Epithelial cell of prostate (primary cell): Measurements from ENCODE around the gene DIP2C.
"Not testable (repeated sequence)": the region's sequence is repeated elsewhere in the genome, so short reads cannot be mapped to it uniquely, and the experiment has no call there.

ENCODE experiments used
- DNase-seq: peaks from one replicate; pipeline ENCODE4 v3.0.0-alpha.2; 2011; ENCODE audit warnings: low read depth, low spot score
- H3K27ac ChIP-seq: fragments of 450-650 bp; 2 replicates; pipeline ENCODE4 v1.5.1; 2017; ENCODE audit warnings: mild to moderate bottlenecking

The DIP2C gene

GRCh38 chr10:546971-547590 lies 142.4 kb downstream of the DIP2C start:
- DNase-seq, result peak; percentile 37
- peak overlapping the region; percentile 17 for H3K27ac ChIP-seq

GRCh38 chr10:546451-546850 lies 143.0 kb downstream of the DIP2C start:
- DNase-seq, result no peak

GRCh38 chr10:543862-544822 lies 145.3 kb downstream of the DIP2C start:
- no peak overlapping the region for H3K27ac ChIP-seq
- no peak for DNase-seq

More at GRCh38 chr10:546451-546850, 143.0 kb downstream of the DIP2C start:
- peak overlapping the region; percentile 17 for H3K27ac ChIP-seq

- DNase-seq, result no peak
- no peak overlapping the region for H3K27ac ChIP-seq
Measured at GRCh38 chr10:543131-543530, 146.3 kb downstream of the DIP2C start.

GRCh38 chr10:541750-542371 lies 147.6 kb downstream of the DIP2C start:
- no peak overlapping the region for H3K27ac ChIP-seq
- DNase-seq, result no peak

GRCh38 chr10:541041-541440 lies 148.4 kb downstream of the DIP2C start:
- H3K27ac ChIP-seq, result no peak overlapping the region
- no peak for DNase-seq

- H3K27ac ChIP-seq, result no peak overlapping the region
- no peak for DNase-seq
Measured at GRCh38 chr10:538895-539294, 150.6 kb downstream of the DIP2C start.

GRCh38 chr10:536935-537334 lies 152.5 kb downstream of the DIP2C start:
- no peak overlapping the region for H3K27ac ChIP-seq

GRCh38 chr10:536371-536925 lies 153.0 kb downstream of the DIP2C start:
- no peak for DNase-seq
- no peak overlapping the region for H3K27ac ChIP-seq

More at GRCh38 chr10:536935-537334, 152.5 kb downstream of the DIP2C start:
- no peak for DNase-seq

GRCh38 chr10:535952-536351 lies 153.5 kb downstream of the DIP2C start:
- H3K27ac ChIP-seq, result no peak overlapping the region
- no peak for DNase-seq

- DNase-seq, result no peak
- no peak overlapping the region for H3K27ac ChIP-seq
Measured at GRCh38 chr10:535051-535450, 154.4 kb downstream of the DIP2C start.

GRCh38 chr10:534047-534566 lies 155.4 kb downstream of the DIP2C start:
- H3K27ac ChIP-seq, result no peak overlapping the region
- no peak for DNase-seq

- no peak for DNase-seq
- no peak overlapping the region for H3K27ac ChIP-seq
Measured at GRCh38 chr10:533611-534010, 155.9 kb downstream of the DIP2C start.

GRCh38 chr10:533186-533585 lies 156.3 kb downstream of the DIP2C start:
- DNase-seq, result no peak
- H3K27ac ChIP-seq, result no peak overlapping the region

- not testable (repeated sequence) for H3K27ac ChIP-seq, DNase-seq
Measured at GRCh38 chr10:532331-532730, 157.1 kb downstream of the DIP2C start.

- no peak for DNase-seq
- no peak overlapping the region for H3K27ac ChIP-seq
Measured at GRCh38 chr10:531541-531940, 157.9 kb downstream of the DIP2C start.

- no peak for DNase-seq
Measured at GRCh38 chr10:530717-531116, 158.8 kb downstream of the DIP2C start.

GRCh38 chr10:529468-530230 lies 159.8 kb downstream of the DIP2C start:
- DNase-seq, result no peak
- no peak overlapping the region for H3K27ac ChIP-seq

More at GRCh38 chr10:530717-531116, 158.8 kb downstream of the DIP2C start:
- H3K27ac ChIP-seq, result no peak overlapping the region
